ENCODE data around the gene GALNT11.

DNA sequence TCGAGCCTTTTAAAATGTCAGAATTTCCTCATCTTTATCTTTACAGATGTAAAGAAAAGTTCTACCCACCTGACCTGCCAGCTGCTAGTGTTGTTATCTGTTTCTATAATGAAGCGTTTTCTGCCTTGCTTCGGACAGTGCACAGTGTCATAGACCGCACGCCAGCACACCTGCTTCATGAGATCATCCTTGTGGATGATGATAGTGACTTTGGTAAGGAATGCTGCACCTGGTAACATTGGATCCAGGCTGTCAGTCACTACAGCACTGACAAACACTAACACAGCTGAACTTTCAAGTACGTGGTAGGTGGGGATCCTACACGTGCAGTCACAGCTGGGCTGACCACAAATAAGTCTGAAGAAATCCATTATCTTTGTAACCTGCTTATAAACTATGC, 77.6 kb downstream of the GALNT11 start:
- TF ChIP-seq, protein P1, sequence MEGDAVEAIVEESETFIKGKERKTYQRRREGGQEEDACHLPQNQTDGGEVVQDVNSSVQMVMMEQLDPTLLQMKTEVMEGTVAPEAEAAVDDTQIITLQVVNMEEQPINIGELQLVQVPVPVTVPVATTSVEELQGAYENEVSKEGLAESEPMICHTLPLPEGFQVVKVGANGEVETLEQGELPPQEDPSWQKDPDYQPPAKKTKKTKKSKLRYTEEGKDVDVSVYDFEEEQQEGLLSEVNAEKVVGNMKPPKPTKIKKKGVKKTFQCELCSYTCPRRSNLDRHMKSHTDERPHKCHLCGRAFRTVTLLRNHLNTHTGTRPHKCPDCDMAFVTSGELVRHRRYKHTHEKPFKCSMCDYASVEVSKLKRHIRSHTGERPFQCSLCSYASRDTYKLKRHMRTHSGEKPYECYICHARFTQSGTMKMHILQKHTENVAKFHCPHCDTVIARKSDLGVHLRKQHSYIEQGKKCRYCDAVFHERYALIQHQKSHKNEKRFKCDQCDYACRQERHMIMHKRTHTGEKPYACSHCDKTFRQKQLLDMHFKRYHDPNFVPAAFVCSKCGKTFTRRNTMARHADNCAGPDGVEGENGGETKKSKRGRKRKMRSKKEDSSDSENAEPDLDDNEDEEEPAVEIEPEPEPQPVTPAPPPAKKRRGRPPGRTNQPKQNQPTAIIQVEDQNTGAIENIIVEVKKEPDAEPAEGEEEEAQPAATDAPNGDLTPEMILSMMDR (IDR thresholded peaks at IDR 0.05) = no peak
- no peak for TF ChIP-seq ZFX (IDR thresholded peaks at IDR 0.05; ENCODE audit: borderline replicate concordance)

Measured in 22Rv1 (cell line).